Measurements from ENCODE around the gene CGN.

DNA sequence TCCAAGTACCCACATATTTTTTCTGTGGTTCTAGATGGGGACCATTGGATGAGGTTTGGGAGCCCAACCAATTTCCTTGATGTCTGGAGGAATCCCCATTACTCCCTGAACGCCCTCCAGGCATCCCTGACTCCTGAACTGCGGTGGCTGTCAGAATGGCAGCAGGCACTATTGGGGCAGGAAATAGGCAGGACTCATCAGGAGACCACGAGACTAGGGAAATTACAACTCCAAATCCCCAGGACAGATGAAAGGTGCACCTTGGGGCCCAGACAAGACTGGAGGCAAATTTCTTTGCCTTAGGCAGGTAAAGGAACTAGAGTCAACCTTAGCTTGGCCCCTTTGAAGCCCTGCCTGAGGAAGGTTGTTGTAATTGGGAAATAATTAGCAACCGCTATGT is 1.1 kb downstream of the CGN start:
- TF ChIP-seq, protein P1, sequence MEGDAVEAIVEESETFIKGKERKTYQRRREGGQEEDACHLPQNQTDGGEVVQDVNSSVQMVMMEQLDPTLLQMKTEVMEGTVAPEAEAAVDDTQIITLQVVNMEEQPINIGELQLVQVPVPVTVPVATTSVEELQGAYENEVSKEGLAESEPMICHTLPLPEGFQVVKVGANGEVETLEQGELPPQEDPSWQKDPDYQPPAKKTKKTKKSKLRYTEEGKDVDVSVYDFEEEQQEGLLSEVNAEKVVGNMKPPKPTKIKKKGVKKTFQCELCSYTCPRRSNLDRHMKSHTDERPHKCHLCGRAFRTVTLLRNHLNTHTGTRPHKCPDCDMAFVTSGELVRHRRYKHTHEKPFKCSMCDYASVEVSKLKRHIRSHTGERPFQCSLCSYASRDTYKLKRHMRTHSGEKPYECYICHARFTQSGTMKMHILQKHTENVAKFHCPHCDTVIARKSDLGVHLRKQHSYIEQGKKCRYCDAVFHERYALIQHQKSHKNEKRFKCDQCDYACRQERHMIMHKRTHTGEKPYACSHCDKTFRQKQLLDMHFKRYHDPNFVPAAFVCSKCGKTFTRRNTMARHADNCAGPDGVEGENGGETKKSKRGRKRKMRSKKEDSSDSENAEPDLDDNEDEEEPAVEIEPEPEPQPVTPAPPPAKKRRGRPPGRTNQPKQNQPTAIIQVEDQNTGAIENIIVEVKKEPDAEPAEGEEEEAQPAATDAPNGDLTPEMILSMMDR (IDR thresholded peaks at IDR 0.05 in 8 of 11, conservative IDR thresholded peaks at IDR 0.05 in 3 of 11) = no peak
- no peak for TF ChIP-seq POLR2A (IDR thresholded peaks at IDR 0.05)

All from spleen (tissue), 7 donors.